AG09319 (cell line): ENCODE data around the gene PIEZO1.

Experiments used
- DNase-seq: peaks from one replicate; pipeline ENCODE4 v3.0.0-alpha.2; 2010; ENCODE audit warnings: low read depth; ENCODE audit errors: extremely low read depth
- TF ChIP-seq, protein P1 (sequence below): IDR thresholded peaks from 2 replicates; pipeline ENCODE4 v1.5.1; 2011; ENCODE audit warnings: low read depth, mild to moderate bottlenecking, inconsistent platforms, low read length, moderate library complexity

PIEZO1 gene

DNA sequence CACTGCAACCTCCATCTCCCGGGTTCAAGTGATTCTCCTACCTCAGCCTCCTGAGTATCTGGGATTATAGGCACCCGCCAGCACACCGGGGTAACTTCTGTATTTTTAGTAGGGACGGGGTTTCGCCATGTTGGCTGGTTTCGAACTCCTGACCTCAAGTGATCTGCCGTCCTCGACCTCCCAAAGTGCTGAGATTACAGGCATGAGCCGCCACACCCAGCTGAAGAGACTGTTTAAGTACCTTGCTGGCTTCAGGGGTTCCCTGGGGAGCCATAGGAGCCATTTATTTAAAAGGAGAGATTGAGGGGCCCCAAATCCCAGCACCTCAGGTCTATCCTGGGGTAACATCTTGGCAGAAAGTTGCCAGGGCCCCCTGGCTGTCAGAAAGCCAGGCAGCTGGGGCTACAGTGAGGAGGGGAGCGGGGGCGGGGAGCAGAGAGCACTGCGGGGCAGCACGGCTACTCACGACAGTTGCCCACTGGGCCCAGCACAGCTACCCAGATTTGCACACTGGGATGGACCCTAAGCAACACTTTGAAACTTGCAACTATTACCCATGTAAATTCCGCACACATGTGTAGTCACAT lies 100.4 kb downstream of the PIEZO1 start:
- TF ChIP-seq, protein P1, sequence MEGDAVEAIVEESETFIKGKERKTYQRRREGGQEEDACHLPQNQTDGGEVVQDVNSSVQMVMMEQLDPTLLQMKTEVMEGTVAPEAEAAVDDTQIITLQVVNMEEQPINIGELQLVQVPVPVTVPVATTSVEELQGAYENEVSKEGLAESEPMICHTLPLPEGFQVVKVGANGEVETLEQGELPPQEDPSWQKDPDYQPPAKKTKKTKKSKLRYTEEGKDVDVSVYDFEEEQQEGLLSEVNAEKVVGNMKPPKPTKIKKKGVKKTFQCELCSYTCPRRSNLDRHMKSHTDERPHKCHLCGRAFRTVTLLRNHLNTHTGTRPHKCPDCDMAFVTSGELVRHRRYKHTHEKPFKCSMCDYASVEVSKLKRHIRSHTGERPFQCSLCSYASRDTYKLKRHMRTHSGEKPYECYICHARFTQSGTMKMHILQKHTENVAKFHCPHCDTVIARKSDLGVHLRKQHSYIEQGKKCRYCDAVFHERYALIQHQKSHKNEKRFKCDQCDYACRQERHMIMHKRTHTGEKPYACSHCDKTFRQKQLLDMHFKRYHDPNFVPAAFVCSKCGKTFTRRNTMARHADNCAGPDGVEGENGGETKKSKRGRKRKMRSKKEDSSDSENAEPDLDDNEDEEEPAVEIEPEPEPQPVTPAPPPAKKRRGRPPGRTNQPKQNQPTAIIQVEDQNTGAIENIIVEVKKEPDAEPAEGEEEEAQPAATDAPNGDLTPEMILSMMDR: no peak
- no peak for DNase-seq

- TF ChIP-seq, protein P1: no peak
- DNase-seq: no peak
Observed at GRCh38 chr16:88681709-88682451, 103.1 kb downstream of the PIEZO1 start.

DNA sequence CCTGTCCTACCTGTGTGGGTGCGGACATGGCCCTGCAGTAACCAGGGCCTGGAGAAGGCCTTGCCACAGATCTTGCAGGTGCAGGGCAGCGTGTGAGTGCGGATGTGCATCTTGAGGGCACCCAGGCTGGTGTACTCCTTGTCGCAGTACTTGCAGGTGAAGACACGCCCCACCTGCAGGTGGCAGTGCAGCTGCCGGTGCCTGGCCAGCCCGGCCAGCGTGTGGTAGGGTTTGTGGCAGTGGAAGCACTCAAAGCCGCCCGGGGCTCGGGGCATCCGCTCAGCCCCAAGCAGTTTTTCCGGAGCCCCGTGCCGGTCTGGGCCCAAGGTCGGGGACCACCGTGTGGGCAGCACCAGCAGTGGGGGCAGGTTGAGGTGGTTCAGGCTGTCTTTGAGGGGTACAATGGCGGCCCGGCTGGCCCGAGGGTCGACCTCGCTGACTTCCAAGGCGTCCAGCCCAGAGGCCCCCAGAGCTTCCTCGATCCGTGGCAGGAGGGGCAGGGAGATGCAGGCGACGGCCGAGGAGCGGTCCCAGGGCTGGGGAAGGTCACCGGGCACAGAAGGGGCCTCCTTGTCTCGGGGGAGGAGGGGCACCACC lies 103.8 kb downstream of the PIEZO1 start:
- TF ChIP-seq, protein P1: no peak; the same call in 1 of the 2 replicates
- DNase-seq: no peak

DNA sequence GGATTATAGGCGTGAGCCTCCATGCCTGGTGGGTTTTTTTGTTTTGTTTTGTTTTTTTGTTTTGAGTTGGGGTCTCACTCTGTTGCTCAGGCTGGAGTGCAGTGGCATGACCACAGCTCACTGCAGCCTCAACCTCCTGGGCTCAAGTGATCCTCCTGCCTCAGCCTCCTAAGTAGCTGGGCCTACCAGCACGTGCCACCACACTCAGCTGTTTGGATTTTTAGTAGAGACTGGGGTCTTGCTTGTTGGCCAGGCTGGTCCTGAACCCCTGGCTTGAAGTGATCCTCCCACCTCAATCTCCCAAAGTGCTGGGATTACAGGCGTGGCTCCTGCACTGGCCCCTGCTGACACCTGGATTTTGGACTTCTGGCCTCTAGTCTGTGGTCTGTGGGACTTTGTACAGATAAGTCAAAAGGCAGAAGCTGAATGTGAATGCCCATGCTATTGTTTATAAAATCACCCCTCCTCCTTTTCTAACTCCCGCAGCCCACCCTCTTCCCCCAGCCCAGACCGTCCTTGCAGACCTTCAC lies 104.4 kb downstream of the PIEZO1 start:
- DNase-seq: no peak
- TF ChIP-seq, protein P1: no peak

DNA sequence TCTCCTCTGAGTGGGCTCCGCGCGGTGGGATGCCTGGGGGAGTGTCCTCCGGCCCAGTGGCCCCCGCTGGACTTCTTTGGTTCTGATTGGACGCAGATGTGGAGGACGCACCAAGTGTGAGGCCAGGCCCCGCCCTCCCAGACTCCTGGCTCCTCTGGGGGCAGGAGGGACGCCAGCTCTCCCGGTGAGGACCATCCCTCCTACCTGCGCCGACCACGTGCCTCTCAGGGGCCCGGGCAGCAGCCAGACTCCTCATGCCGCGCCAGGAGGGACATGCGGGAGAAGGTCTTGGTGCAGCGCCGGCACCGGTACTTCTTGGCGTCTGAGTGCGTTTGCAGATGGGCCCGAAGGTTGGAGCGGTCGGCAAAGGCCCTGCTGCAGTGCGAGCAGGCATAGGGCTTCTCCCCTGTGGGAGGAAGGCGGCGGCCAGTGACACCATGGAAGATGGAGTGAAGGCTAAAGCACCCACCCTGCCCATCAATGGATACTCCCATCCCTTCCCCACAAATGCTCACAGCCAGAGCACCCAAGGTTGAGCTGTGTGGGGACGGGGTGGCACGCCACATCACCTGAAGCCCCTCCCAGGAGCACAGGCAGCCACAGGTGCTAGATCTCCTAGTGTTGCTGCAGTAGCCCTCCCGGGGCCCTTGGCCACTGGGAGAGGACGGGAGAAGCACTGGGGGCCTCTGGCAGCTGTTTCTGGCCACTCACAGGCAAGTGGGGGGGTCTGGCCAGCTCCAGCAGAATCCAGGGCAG lies 106.6 kb downstream of the PIEZO1 start:
- no peak for DNase-seq
- TF ChIP-seq, protein P1: no peak

DNA sequence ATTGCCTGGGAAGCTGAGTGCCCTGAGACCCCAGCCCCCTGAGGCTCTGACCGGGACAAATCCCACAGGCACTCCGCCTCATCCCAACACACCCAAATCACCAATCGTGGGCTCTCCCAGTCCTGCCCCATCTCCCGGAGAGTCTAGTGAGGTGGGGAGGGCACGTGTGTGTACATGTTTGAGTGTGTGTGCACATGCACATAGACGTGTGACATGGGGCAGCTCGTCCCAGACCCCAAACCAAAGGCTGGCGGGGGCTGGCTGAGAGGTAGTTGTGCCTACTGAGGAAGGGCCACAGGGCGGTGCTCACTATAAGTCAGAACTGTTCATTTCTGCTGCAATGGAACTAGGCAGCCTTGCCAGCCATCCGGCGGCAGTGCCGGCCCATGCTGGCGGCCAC lies 107.3 kb downstream of the PIEZO1 start:
- DNase-seq: no peak
- TF ChIP-seq, protein P1: no peak
